ENCODE results near the gene RBMS3. TPM values are rescaled to one million over a fixed set of nuclear protein-coding genes. Genes with fewer than 3 reads are reported as not detected.

Gene RBMS3
- total and polyA plus RNA-seq, 2 of the 8 experiments (the other 6 are each of a cell fraction or from before 2014, with no cell fraction given) = 3.7 to 6.9 TPM

DNA sequence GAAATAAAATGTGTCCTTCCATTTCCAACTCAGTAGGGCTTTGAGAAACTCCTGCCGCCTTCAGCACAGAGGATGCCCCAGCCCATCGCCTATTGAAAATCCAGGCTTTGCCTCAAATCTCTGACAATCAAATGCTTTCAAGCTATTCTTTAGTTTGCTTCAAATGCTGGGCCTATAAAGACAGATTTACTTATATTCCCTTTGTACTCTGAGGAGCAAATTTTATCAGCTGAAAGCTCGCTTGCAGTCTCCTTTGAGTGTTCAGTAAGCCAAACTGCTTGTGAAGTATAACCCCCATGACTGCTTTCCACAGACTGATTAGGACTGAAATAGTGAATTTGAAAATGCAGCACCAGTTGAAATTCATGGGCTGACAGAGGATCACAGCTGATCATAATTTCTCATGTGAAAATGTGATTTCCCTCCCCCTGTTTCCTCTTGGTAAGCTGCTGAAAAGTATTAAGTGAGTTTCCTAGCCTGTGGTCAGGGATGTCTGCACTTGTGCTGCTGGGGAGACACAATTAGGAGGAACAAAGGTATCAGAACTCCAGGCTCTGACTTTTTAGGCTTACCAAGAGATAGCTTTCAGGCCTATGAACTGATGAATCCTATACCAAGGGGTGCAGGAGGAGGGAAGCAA lies 762.2 kb downstream of the RBMS3 start (continued):
- TF ChIP-seq, protein P1, sequence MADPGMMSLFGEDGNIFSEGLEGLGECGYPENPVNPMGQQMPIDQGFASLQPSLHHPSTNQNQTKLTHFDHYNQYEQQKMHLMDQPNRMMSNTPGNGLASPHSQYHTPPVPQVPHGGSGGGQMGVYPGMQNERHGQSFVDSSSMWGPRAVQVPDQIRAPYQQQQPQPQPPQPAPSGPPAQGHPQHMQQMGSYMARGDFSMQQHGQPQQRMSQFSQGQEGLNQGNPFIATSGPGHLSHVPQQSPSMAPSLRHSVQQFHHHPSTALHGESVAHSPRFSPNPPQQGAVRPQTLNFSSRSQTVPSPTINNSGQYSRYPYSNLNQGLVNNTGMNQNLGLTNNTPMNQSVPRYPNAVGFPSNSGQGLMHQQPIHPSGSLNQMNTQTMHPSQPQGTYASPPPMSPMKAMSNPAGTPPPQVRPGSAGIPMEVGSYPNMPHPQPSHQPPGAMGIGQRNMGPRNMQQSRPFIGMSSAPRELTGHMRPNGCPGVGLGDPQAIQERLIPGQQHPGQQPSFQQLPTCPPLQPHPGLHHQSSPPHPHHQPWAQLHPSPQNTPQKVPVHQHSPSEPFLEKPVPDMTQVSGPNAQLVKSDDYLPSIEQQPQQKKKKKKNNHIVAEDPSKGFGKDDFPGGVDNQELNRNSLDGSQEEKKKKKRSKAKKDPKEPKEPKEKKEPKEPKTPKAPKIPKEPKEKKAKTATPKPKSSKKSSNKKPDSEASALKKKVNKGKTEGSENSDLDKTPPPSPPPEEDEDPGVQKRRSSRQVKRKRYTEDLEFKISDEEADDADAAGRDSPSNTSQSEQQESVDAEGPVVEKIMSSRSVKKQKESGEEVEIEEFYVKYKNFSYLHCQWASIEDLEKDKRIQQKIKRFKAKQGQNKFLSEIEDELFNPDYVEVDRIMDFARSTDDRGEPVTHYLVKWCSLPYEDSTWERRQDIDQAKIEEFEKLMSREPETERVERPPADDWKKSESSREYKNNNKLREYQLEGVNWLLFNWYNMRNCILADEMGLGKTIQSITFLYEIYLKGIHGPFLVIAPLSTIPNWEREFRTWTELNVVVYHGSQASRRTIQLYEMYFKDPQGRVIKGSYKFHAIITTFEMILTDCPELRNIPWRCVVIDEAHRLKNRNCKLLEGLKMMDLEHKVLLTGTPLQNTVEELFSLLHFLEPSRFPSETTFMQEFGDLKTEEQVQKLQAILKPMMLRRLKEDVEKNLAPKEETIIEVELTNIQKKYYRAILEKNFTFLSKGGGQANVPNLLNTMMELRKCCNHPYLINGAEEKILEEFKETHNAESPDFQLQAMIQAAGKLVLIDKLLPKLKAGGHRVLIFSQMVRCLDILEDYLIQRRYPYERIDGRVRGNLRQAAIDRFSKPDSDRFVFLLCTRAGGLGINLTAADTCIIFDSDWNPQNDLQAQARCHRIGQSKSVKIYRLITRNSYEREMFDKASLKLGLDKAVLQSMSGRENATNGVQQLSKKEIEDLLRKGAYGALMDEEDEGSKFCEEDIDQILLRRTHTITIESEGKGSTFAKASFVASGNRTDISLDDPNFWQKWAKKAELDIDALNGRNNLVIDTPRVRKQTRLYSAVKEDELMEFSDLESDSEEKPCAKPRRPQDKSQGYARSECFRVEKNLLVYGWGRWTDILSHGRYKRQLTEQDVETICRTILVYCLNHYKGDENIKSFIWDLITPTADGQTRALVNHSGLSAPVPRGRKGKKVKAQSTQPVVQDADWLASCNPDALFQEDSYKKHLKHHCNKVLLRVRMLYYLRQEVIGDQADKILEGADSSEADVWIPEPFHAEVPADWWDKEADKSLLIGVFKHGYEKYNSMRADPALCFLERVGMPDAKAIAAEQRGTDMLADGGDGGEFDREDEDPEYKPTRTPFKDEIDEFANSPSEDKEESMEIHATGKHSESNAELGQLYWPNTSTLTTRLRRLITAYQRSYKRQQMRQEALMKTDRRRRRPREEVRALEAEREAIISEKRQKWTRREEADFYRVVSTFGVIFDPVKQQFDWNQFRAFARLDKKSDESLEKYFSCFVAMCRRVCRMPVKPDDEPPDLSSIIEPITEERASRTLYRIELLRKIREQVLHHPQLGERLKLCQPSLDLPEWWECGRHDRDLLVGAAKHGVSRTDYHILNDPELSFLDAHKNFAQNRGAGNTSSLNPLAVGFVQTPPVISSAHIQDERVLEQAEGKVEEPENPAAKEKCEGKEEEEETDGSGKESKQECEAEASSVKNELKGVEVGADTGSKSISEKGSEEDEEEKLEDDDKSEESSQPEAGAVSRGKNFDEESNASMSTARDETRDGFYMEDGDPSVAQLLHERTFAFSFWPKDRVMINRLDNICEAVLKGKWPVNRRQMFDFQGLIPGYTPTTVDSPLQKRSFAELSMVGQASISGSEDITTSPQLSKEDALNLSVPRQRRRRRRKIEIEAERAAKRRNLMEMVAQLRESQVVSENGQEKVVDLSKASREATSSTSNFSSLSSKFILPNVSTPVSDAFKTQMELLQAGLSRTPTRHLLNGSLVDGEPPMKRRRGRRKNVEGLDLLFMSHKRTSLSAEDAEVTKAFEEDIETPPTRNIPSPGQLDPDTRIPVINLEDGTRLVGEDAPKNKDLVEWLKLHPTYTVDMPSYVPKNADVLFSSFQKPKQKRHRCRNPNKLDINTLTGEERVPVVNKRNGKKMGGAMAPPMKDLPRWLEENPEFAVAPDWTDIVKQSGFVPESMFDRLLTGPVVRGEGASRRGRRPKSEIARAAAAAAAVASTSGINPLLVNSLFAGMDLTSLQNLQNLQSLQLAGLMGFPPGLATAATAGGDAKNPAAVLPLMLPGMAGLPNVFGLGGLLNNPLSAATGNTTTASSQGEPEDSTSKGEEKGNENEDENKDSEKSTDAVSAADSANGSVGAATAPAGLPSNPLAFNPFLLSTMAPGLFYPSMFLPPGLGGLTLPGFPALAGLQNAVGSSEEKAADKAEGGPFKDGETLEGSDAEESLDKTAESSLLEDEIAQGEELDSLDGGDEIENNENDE (IDR thresholded peaks at IDR 0.05; ENCODE audit: insufficient replicate concordance, low read length) = no peak
- TF ChIP-seq POLR2AphosphoS5 (IDR thresholded peaks at IDR 0.05; ENCODE audit: low read depth, low read length) = no peak
- TF ChIP-seq POU5F1 (IDR thresholded peaks at IDR 0.05; ENCODE audit: low read depth, low read length) = no peak
- no peak for TF ChIP-seq CEBPB (IDR thresholded peaks at IDR 0.05; ENCODE audit: low read depth, low read length)
- TF ChIP-seq KDM5A (IDR thresholded peaks at IDR 0.05; ENCODE audit: low read length) = no peak
